DMS53 treated with DMSO at 0.1 percent for 48 hours (cell line): Measurements from ENCODE around the gene SUFU.
A peak's percentile ranks its signal among the peaks of the same experiment; 100 is the strongest.
"Not testable (repeated sequence)": the region's sequence is repeated elsewhere in the genome, so short reads cannot be mapped to it uniquely, and the experiment has no call there.

Experiments used
- DNase-seq: peaks from one replicate; lab custom pipeline; 2025; ENCODE audit not compliant: unreplicated experiment; lab: John Stamatoyannopoulos, UW

SUFU gene

GRCh38 chr10:102665904-102666509 lies 162.2 kb downstream of the SUFU start:
- DNase-seq = no peak

- not testable (repeated sequence) for DNase-seq
Measured at GRCh38 chr10:102667411-102667810, 163.6 kb downstream of the SUFU start.

- no peak for DNase-seq
Measured at GRCh38 chr10:102668326-102669107, 164.7 kb downstream of the SUFU start.

- DNase-seq = no peak
Measured at GRCh38 chr10:102669206-102670064, 165.7 kb downstream of the SUFU start.

- DNase-seq = no peak
Measured at GRCh38 chr10:102670065-102670670, 166.4 kb downstream of the SUFU start.

- DNase-seq = no peak
Measured at GRCh38 chr10:102670871-102671434, 167.2 kb downstream of the SUFU start.

GRCh38 chr10:102673236-102673818 lies 169.6 kb downstream of the SUFU start:
- no peak for DNase-seq

GRCh38 chr10:102673819-102674511 lies 170.2 kb downstream of the SUFU start:
- no peak for DNase-seq

GRCh38 chr10:102674566-102674965 lies 170.8 kb downstream of the SUFU start:
- DNase-seq = no peak

GRCh38 chr10:102675011-102675665 lies 171.4 kb downstream of the SUFU start:
- no peak for DNase-seq

GRCh38 chr10:102675666-102676533 lies 172.1 kb downstream of the SUFU start:
- DNase-seq = no peak

GRCh38 chr10:102676534-102677315 lies 173.0 kb downstream of the SUFU start:
- no peak for DNase-seq

GRCh38 chr10:102677331-102678067 lies 173.7 kb downstream of the SUFU start:
- DNase-seq = no peak

GRCh38 chr10:102678068-102678400 lies 174.3 kb downstream of the SUFU start:
- no peak for DNase-seq

- DNase-seq = peak; percentile 89
Measured at GRCh38 chr10:102678842-102679289, 175.1 kb downstream of the SUFU start.

GRCh38 chr10:102679596-102679995 lies 175.8 kb downstream of the SUFU start:
- no peak for DNase-seq

GRCh38 chr10:102681696-102682095 lies 177.9 kb downstream of the SUFU start:
- DNase-seq = no peak
